Muscle layer of duodenum (tissue), 2 donors: ENCODE data around the gene AHRR.
"Not testable (repeated sequence)": the region's sequence is repeated elsewhere in the genome, so short reads cannot be mapped to it uniquely, and the experiment has no call there.

Experiments
- H3K27ac ChIP-seq: one replicate; pipeline ENCODE4 v1.7.0; 2013; ENCODE audit warnings: mild to moderate bottlenecking, low read length
- H3K27me3 ChIP-seq: one replicate; pipeline ENCODE4 v1.7.0; 2013; ENCODE audit warnings: low read depth, mild to moderate bottlenecking, control low read depth, low read length
- H3K36me3 ChIP-seq, 2 donors: one replicate each; pipeline ENCODE4 v1.7.0; 2013; ENCODE audit warnings: low read length in 2 of 2, control low read depth in 1 of 2, mild to moderate bottlenecking in 1 of 2; ENCODE audit not compliant: insufficient read depth in 2 of 2, control insufficient read depth in 1 of 2
- H3K4me1 ChIP-seq, 2 donors: one replicate each; pipeline ENCODE4 v1.7.0; 2013; ENCODE audit warnings: low read length in 2 of 2, mild to moderate bottlenecking in 2 of 2, control low read depth in 1 of 2, moderate library complexity in 1 of 2; ENCODE audit not compliant: insufficient read depth in 2 of 2, control insufficient read depth in 1 of 2
- H3K4me3 ChIP-seq, 2 donors: one replicate each; pipeline ENCODE4 v1.7.0; 2013; ENCODE audit warnings: low read length in 2 of 2, low read depth in 1 of 2, mild to moderate bottlenecking in 1 of 2
- H3K9me3 ChIP-seq, 2 donors: one replicate each; pipeline ENCODE4 v1.7.0; 2013; ENCODE audit warnings: low read length in 2 of 2, control low read depth in 1 of 2, mild to moderate bottlenecking in 1 of 2; ENCODE audit not compliant: control insufficient read depth in 1 of 2
- donor health status: healthy.

The AHRR gene

GRCh38 chr5:321230-321725, at the start of gene AHRR:
TSS of gene AHRR (plus strand) at chr5:321714. CDS start at chr5:343903, 22,189 bp downstream.
- H3K9me3 ChIP-seq, result no peaks in the 10 kb centered on the region
- H3K27ac ChIP-seq, result no peak within 1 kb of the TSS
- H3K27me3 ChIP-seq, result peaks cover 26% of the 10 kb centered on the region
- H3K36me3 ChIP-seq, result peaks cover 0 to 5% of the 10 kb centered on the region in 2 donors
- H3K4me3 ChIP-seq, result peak within 1 kb of the TSS; percentile 46 to 74
- H3K4me1 ChIP-seq, result peaks cover 0 to 25% of the 10 kb centered on the region in 2 donors

GRCh38 chr5:271828-272167, 49.7 kb upstream of the AHRR start:
- Histone ChIP-seq H3K4me1 (peaks cover 0 to 17% of the 10 kb centered on the region in 2 donors), H3K4me3 (peak overlapping the region; percentile 37 to 83), H3K36me3 (peaks cover 0 to 12% of the 10 kb centered on the region in 2 donors)
- not testable (repeated sequence) for H3K27ac ChIP-seq, H3K9me3 ChIP-seq, H3K27me3 ChIP-seq

GRCh38 chr5:273091-273490, 48.4 kb upstream of the AHRR start:
- not testable (repeated sequence) for H3K27me3 ChIP-seq, H3K27ac ChIP-seq, H3K9me3 ChIP-seq
- peaks cover 0 to 12% of the 10 kb centered on the region in 2 donors for H3K36me3 ChIP-seq
- H3K4me3 ChIP-seq, result peak overlapping the region in 1 of 2 donors; percentile 83
- H3K4me1 ChIP-seq, result peaks cover 0 to 17% of the 10 kb centered on the region in 2 donors

- peaks cover 0 to 12% of the 10 kb centered on the region in 2 donors for H3K36me3 ChIP-seq
- not testable (repeated sequence) for H3K27ac ChIP-seq, H3K9me3 ChIP-seq, H3K4me3 ChIP-seq, H3K27me3 ChIP-seq
- H3K4me1 ChIP-seq, result peaks cover 0 to 17% of the 10 kb centered on the region in 2 donors
Observed at GRCh38 chr5:273491-273890, 48.0 kb upstream of the AHRR start.

- H3K27ac ChIP-seq, H3K9me3 ChIP-seq, H3K4me3 ChIP-seq, H3K27me3 ChIP-seq: not testable (repeated sequence)
- Histone ChIP-seq H3K4me1 (peaks cover 0 to 17% of the 10 kb centered on the region in 2 donors), H3K36me3 (peaks cover 0 to 12% of the 10 kb centered on the region in 2 donors)
Observed at GRCh38 chr5:274346-274745, 47.2 kb upstream of the AHRR start.

GRCh38 chr5:278646-279045, 42.9 kb upstream of the AHRR start:
- peaks cover 0 to 12% of the 10 kb centered on the region in 2 donors for H3K36me3 ChIP-seq
- no peaks in the 10 kb centered on the region for H3K9me3 ChIP-seq
- no peak overlapping the region for H3K27ac ChIP-seq
- no peaks in the 10 kb centered on the region for H3K27me3 ChIP-seq
- H3K4me3 ChIP-seq, result no peak overlapping the region
- peaks cover 0 to 6% of the 10 kb centered on the region in 2 donors for H3K4me1 ChIP-seq

GRCh38 chr5:279051-279665, 42.4 kb upstream of the AHRR start:
- H3K4me3 ChIP-seq, H3K9me3 ChIP-seq, H3K27ac ChIP-seq, H3K4me1 ChIP-seq, H3K27me3 ChIP-seq: not testable (repeated sequence)
- peaks cover 0 to 13% of the 10 kb centered on the region in 2 donors for H3K36me3 ChIP-seq

- Histone ChIP-seq H3K4me3 (no peak overlapping the region), H3K27ac (no peak overlapping the region), H3K4me1 (no peaks in the 10 kb centered on the region), H3K36me3 (peaks cover 5 to 21% of the 10 kb centered on the region in 2 donors), H3K27me3 (no peaks in the 10 kb centered on the region), H3K9me3 (no peaks in the 10 kb centered on the region)
Observed at GRCh38 chr5:285991-286557, 35.4 kb upstream of the AHRR start.

GRCh38 chr5:290200-290599, 31.3 kb upstream of the AHRR start:
- peaks cover 5 to 10% of the 10 kb centered on the region in 2 donors for H3K36me3 ChIP-seq
- H3K4me3 ChIP-seq, H3K27me3 ChIP-seq, H3K27ac ChIP-seq, H3K9me3 ChIP-seq, H3K4me1 ChIP-seq: not testable (repeated sequence)

- H3K4me1 ChIP-seq, H3K27me3 ChIP-seq, H3K9me3 ChIP-seq, H3K4me3 ChIP-seq, H3K36me3 ChIP-seq, H3K27ac ChIP-seq: not testable (repeated sequence)
Observed at GRCh38 chr5:291345-291744, 30.2 kb upstream of the AHRR start.

- H3K27ac ChIP-seq, H3K36me3 ChIP-seq, H3K27me3 ChIP-seq, H3K4me3 ChIP-seq, H3K4me1 ChIP-seq, H3K9me3 ChIP-seq: not testable (repeated sequence)
Observed at GRCh38 chr5:294788-295187, 26.7 kb upstream of the AHRR start.

- not testable (repeated sequence) for H3K27me3 ChIP-seq, H3K4me1 ChIP-seq, H3K4me3 ChIP-seq, H3K9me3 ChIP-seq, H3K36me3 ChIP-seq, H3K27ac ChIP-seq
Observed at GRCh38 chr5:296207-296606, 25.3 kb upstream of the AHRR start.
